ENCODE measurements around the gene SCD5. TPM values are rescaled to one million over a fixed set of nuclear protein-coding genes. Genes with fewer than 3 reads are reported as not detected.

Gene SCD5
- total and polyA plus RNA-seq, 9 of the 15 experiments (the other 6 are each of a cell fraction or from before 2014, with no cell fraction given), result 0.01 to 0.20 (median 0.03) TPM; not detected in 5

- ChIA-PET POLR2A (no interaction called here), CTCF (ENCODE audit: low intra/inter-chr PET ratio) (no interaction called here)
- Histone ChIP-seq H4K20me1 (replicated peaks; ENCODE audit: control insufficient read depth, insufficient read depth, low read length) (no peaks in the 10 kb centered on the region), H3K27ac (ENCODE audit: extremely low read depth, low read depth, low read length) (no peak overlapping the region), H3K36me3 (ENCODE audit: control insufficient read depth, insufficient read depth, low read length) (no peaks in the 10 kb centered on the region), H3K4me3 (no peak overlapping the region), H2AFZ (ENCODE audit: low read depth, low read length) (no peak overlapping the region), H3K4me1 (replicated peaks in 1 of 2; ENCODE audit: control insufficient read depth in 2 of 2, insufficient read depth in 2 of 2, low read length in 2 of 2) (no peaks in the 10 kb centered on the region), H3K9ac (ENCODE audit: insufficient read depth in 1 of 2, low read depth in 2 of 2, low read length in 2 of 2) (no peak overlapping the region), H3K9me1 (ENCODE audit: control insufficient read depth, insufficient read depth, low read length) (no peaks in the 10 kb centered on the region), H3K4me2 (ENCODE audit: insufficient read depth, low read length) (no peak overlapping the region), H3K27me3 (ENCODE audit: control insufficient read depth in 2 of 2, insufficient read depth in 2 of 2, low read length in 2 of 2) (peaks cover 5 to 20% of the 10 kb centered on the region in 2 experiments; a peak in 4 of 5 replicates), H3K9me3 (replicated peaks; ENCODE audit: control insufficient read depth, insufficient read depth, low read depth, low read length) (no peaks in the 10 kb centered on the region), H3K79me2 (ENCODE audit: control insufficient read depth, insufficient read depth, low read length) (no peaks in the 10 kb centered on the region)
- intact Hi-C loops (cut with micrococcal nuclease), result no loop called here
- ATAC-seq (no peak), FAIRE-seq (no peak), DNase-seq (ENCODE audit: extremely low read depth in 1 of 4, low spot score in 3 of 4) (no peak)
- no TSS peak for BruUV-seq (replicated peaks)
- in situ Hi-C loops (cut with MboI), result no loop called here
- TF ChIP-seq ZNF121 (CRISPR knock-in tag; conservative IDR thresholded peaks at IDR 0.05) (no peak), SETDB1 (IDR thresholded peaks at IDR 0.05; ENCODE audit: low read length) (no peak), ASH1L (IDR thresholded peaks at IDR 0.05; ENCODE audit: borderline replicate concordance, low read depth, partially characterized antibody) (no peak), SMARCE1 (IDR thresholded peaks at IDR 0.05) (no peak), NEUROD1 (IDR thresholded peaks at IDR 0.05; ENCODE audit: borderline replicate concordance, low read depth, low read length, partially characterized antibody) (no peak), MTA3 (IDR thresholded peaks at IDR 0.05; ENCODE audit: borderline replicate concordance) (no peak), ZNF695 (CRISPR knock-in tag; IDR thresholded peaks at IDR 0.05) (no peak), ZNF197 (CRISPR knock-in tag; IDR thresholded peaks at IDR 0.05; ENCODE audit: low read depth) (no peak), ZNF668 (CRISPR knock-in tag; IDR thresholded peaks at IDR 0.05) (no peak)
- WGBS (ENCODE audit: insufficient coverage, low coverage, missing lambda C conversion rate), result 3% methylated on average over 2 of the region's 2 CpGs
These were observed 100.2 kb downstream of the SCD5 start for GRCh38 chr4:82698412-82698811.
